Trophoblast cell (in vitro differentiated cells and primary cell): Measurements from ENCODE around the gene KLHDC8B.

Experiments
- DNase-seq, 2 donors: peaks; one replicate each; pipeline ENCODE4 v3.0.0-alpha.2; 2016
- H2AFZ ChIP-seq: 2 replicates; pipeline ENCODE4 v1.6.1; 2013; ENCODE audit warnings: low read length, moderate library complexity, mild to moderate bottlenecking; ENCODE audit not compliant: insufficient read depth, poor library complexity
- H2AK5ac ChIP-seq: 2 replicates; pipeline ENCODE4 v1.6.1; 2013; ENCODE audit warnings: mild to moderate bottlenecking, low read length
- H2BK120ac ChIP-seq: 2 replicates; pipeline ENCODE4 v1.6.1; 2013; ENCODE audit warnings: low read length, mild to moderate bottlenecking, moderate library complexity; ENCODE audit not compliant: insufficient read depth, poor library complexity
- H2BK12ac ChIP-seq: 2 replicates; pipeline ENCODE4 v1.6.1; 2013; ENCODE audit warnings: mild to moderate bottlenecking, low read length, moderate library complexity
- H2BK5ac ChIP-seq: 2 replicates; pipeline ENCODE4 v1.6.1; 2013; ENCODE audit warnings: low read length, low read depth, moderate library complexity, mild to moderate bottlenecking; ENCODE audit not compliant: poor library complexity
- H3K14ac ChIP-seq: 2 replicates; pipeline ENCODE4 v1.6.1; 2013; ENCODE audit warnings: mild to moderate bottlenecking, low read length
- H3K18ac ChIP-seq: 2 replicates; pipeline ENCODE4 v1.6.1; 2013; ENCODE audit warnings: mild to moderate bottlenecking, low read length
- H3K23ac ChIP-seq: 2 replicates; pipeline ENCODE4 v1.6.1; 2013; ENCODE audit warnings: low read length
- H3K27ac ChIP-seq: 2 replicates; pipeline ENCODE4 v1.5.1; 2013; ENCODE audit warnings: low read depth, mild to moderate bottlenecking, inconsistent platforms, low read length, moderate library complexity
- H3K27me3 ChIP-seq: 2 replicates; pipeline ENCODE4 v1.6.1; 2013; ENCODE audit warnings: inconsistent platforms, mild to moderate bottlenecking, low read length, moderate library complexity; ENCODE audit not compliant: insufficient read depth
- H3K36me3 ChIP-seq, 2 experiments: 1 replicate in 1 of 2; 2 replicates in 1 of 2; pipeline ENCODE4 v1.6.1; 2013; ENCODE audit warnings: low read length in 2 of 2, mild to moderate bottlenecking in 2 of 2, moderate library complexity in 1 of 2; ENCODE audit not compliant: insufficient read depth in 2 of 2, control insufficient read depth in 1 of 2
- H3K4ac ChIP-seq: 2 replicates; pipeline ENCODE4 v1.6.1; 2013; ENCODE audit warnings: low read depth, mild to moderate bottlenecking, low read length, moderate library complexity
- H3K4me1 ChIP-seq, 2 experiments: 1 replicate in 1 of 2; 2 replicates in 1 of 2; pipeline ENCODE4 v1.6.1; 2013; ENCODE audit warnings: low read length in 2 of 2, mild to moderate bottlenecking in 2 of 2, moderate library complexity in 1 of 2; ENCODE audit not compliant: insufficient read depth in 2 of 2, control insufficient read depth in 1 of 2
- H3K4me2 ChIP-seq: 2 replicates; pipeline ENCODE4 v1.6.1; 2013; ENCODE audit warnings: inconsistent platforms, mild to moderate bottlenecking, low read length, moderate library complexity
- H3K4me3 ChIP-seq: 2 replicates; pipeline ENCODE4 v1.5.1; 2013; ENCODE audit warnings: mild to moderate bottlenecking, low read depth, low read length, inconsistent platforms
- H3K79me1 ChIP-seq: one replicate; pipeline ENCODE4 v1.6.1; 2013; ENCODE audit warnings: low read length
- H3K79me2 ChIP-seq: 2 replicates; pipeline ENCODE4 v1.6.1; 2013; ENCODE audit warnings: low read length, mild to moderate bottlenecking; ENCODE audit not compliant: control insufficient read depth, insufficient read depth, poor library complexity
- H3K9ac ChIP-seq: 2 replicates; pipeline ENCODE4 v1.6.1; 2013; ENCODE audit warnings: mild to moderate bottlenecking, low read length
- H3K9me3 ChIP-seq: 2 replicates; pipeline ENCODE4 v1.6.1; 2013; ENCODE audit warnings: low read depth, mild to moderate bottlenecking, control low read depth, inconsistent platforms, low read length; ENCODE audit not compliant: insufficient read depth
- H4K12ac ChIP-seq: 2 replicates; pipeline ENCODE4 v1.6.1; 2013; ENCODE audit warnings: low read depth, mild to moderate bottlenecking, low read length, moderate library complexity
- H4K8ac ChIP-seq: 2 replicates; pipeline ENCODE4 v1.6.1; 2013; ENCODE audit warnings: low read depth, mild to moderate bottlenecking, low read length, moderate library complexity
- H4K91ac ChIP-seq: one replicate; pipeline ENCODE4 v1.6.1; 2013; ENCODE audit warnings: low read depth, mild to moderate bottlenecking, low read length, moderate library complexity
- WGBS: extraction: QIAGEN DNeasy Blood & Tissue Kit; methylation state at CpG from one replicate; pipeline ENCODE4 v1.1.7; 2013; ENCODE audit warnings: missing lambda C conversion rate; ENCODE audit not compliant: insufficient read length, insufficient coverage; ENCODE audit errors: extremely low coverage; 5-methylcytosine and 5-hydroxymethylcytosine counted together

KLHDC8B gene

GRCh38 chr3:49191741-49192140, 20.3 kb downstream of the KLHDC8B start:
- Histone ChIP-seq H3K23ac (no peak overlapping the region), H3K14ac (no peak overlapping the region), H3K4me2 (no peak overlapping the region), H2BK120ac (no peak overlapping the region), H3K27me3 (no peaks in the 10 kb centered on the region), H3K79me1 (no peaks in the 10 kb centered on the region), H3K4me3 (no peak overlapping the region), H2BK12ac (no peak overlapping the region), H2AFZ (no peak overlapping the region), H2BK5ac (no peak overlapping the region), H4K91ac (no peak overlapping the region), H3K18ac (no peak overlapping the region), H3K27ac (no peak overlapping the region), H3K4me1 (no peaks in the 10 kb centered on the region), H3K4ac (no peak overlapping the region), H4K8ac (no peak overlapping the region), H3K9ac (no peak overlapping the region), H3K9me3 (no peaks in the 10 kb centered on the region), H2AK5ac (no peak overlapping the region), H4K12ac (no peak overlapping the region), H3K79me2 (no peaks in the 10 kb centered on the region), H3K36me3 (no peaks in the 10 kb centered on the region)
- no CpG with 5 or more reads among the region's 1 CpG for WGBS
- DNase-seq, result no peak

DNA sequence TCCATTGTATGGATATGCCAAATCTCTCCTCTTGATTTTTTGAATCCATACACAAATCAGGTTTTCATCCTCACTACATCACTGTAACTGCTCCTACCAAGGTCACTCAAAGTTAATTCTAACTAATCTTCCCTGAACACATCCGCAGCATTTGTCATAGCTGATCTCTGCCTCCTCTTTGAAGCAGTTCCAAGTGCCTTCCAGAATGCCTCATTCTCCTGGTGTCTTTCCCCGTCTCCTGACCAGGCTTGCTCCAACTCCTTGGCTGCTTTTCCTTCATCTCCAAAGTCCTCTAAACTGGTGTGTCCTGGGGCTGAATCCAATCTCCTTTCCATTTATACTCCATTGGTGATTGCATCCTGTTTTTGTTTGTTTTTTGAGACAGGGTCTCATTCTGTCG, 26.8 kb downstream of the KLHDC8B start:
- H3K79me2 ChIP-seq, result no peaks in the 10 kb centered on the region
- H3K79me1 ChIP-seq, result no peaks in the 10 kb centered on the region
- no peaks in the 10 kb centered on the region for H3K36me3 ChIP-seq
- no CpG with 5 or more reads among the region's 3 CpGs for WGBS
- no peak overlapping the region for H4K8ac ChIP-seq
- H2BK120ac ChIP-seq, result no peak overlapping the region
- no peak overlapping the region for H2BK12ac ChIP-seq
- H2AFZ ChIP-seq, result no peak overlapping the region
- no peak overlapping the region for H4K12ac ChIP-seq
- H3K9me3 ChIP-seq, result no peaks in the 10 kb centered on the region
- H3K23ac ChIP-seq, result no peak overlapping the region
- H3K4me2 ChIP-seq, result no peak overlapping the region
- no peak for DNase-seq
- no peak overlapping the region for H4K91ac ChIP-seq
- H2AK5ac ChIP-seq, result no peak overlapping the region
- H3K4me1 ChIP-seq, result no peaks in the 10 kb centered on the region
- no peak overlapping the region for H3K4me3 ChIP-seq
- no peaks in the 10 kb centered on the region for H3K27me3 ChIP-seq
- H3K4ac ChIP-seq, result no peak overlapping the region
- H3K14ac ChIP-seq, result no peak overlapping the region
- H3K9ac ChIP-seq, result no peak overlapping the region
- no peak overlapping the region for H3K18ac ChIP-seq
- no peak overlapping the region for H3K27ac ChIP-seq
- H2BK5ac ChIP-seq, result no peak overlapping the region

GRCh38 chr3:49198611-49199230, 27.3 kb downstream of the KLHDC8B start:
- Histone ChIP-seq H3K79me2 (no peaks in the 10 kb centered on the region), H2BK12ac (no peak overlapping the region), H3K9me3 (no peaks in the 10 kb centered on the region), H3K18ac (no peak overlapping the region), H3K4ac (no peak overlapping the region), H2AFZ (no peak overlapping the region), H3K4me2 (no peak overlapping the region), H3K14ac (no peak overlapping the region), H3K9ac (no peak overlapping the region), H3K27me3 (no peaks in the 10 kb centered on the region), H4K91ac (no peak overlapping the region), H4K8ac (no peak overlapping the region), H3K79me1 (no peaks in the 10 kb centered on the region), H3K36me3 (no peaks in the 10 kb centered on the region), H2BK120ac (no peak overlapping the region), H4K12ac (no peak overlapping the region), H3K4me3 (no peak overlapping the region), H2AK5ac (no peak overlapping the region), H2BK5ac (no peak overlapping the region), H3K23ac (no peak overlapping the region), H3K4me1 (no peaks in the 10 kb centered on the region), H3K27ac (no peak overlapping the region)
- DNase-seq, result peak; percentile 78 to 83
- no CpG with 5 or more reads among the region's 24 CpGs for WGBS

DNA sequence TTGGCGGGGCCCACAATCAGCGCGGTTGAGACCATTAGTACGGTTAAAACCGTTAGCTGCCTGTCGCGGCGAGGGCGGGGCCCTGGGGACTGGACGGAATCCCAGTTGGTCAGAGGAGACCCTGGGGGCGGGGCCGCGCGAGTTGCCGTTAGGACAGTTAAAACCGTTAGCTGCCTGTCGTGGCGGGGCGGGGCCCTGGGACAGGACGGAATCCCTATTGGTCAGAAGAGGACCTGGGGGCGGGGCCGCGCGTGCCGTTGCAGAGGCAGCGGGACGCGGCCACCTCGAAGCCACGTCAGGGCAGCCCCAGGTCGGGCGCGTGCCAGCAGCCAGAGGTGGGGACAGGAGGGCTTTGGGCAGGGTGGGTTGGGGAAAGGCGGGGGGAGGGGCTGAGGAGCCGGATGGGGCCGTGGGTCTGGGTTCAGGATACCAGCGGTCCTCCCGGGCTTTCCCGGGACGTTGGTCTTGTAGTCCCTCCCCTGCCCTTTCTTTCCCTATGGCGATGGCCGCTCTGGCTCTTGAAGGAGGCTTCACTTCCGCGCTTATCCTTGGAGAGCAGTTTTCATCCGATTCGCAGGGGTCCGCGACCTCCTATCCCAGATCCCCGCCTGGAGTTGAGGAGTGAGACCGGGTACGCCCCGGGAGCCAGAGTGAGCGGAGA, 28.0 kb downstream of the KLHDC8B start:
- WGBS, result no CpG with 5 or more reads among the region's 53 CpGs
- no peaks in the 10 kb centered on the region for H3K79me1 ChIP-seq
- H4K12ac ChIP-seq, result no peak overlapping the region
- H3K27me3 ChIP-seq, result no peaks in the 10 kb centered on the region
- no peaks in the 10 kb centered on the region for H3K9me3 ChIP-seq
- no peak overlapping the region for H3K9ac ChIP-seq
- no peak overlapping the region for H2BK12ac ChIP-seq
- no peak overlapping the region for H3K27ac ChIP-seq
- H3K4me1 ChIP-seq, result no peaks in the 10 kb centered on the region
- H2BK5ac ChIP-seq, result no peak overlapping the region
- H4K8ac ChIP-seq, result no peak overlapping the region
- no peak overlapping the region for H2AK5ac ChIP-seq
- H3K18ac ChIP-seq, result no peak overlapping the region
- H2AFZ ChIP-seq, result no peak overlapping the region
- H3K36me3 ChIP-seq, result no peaks in the 10 kb centered on the region
- no peak overlapping the region for H3K23ac ChIP-seq
- H3K4ac ChIP-seq, result no peak overlapping the region
- peak; percentile 24 to 73 for DNase-seq
- H4K91ac ChIP-seq, result no peak overlapping the region
- no peak overlapping the region for H3K4me3 ChIP-seq
- H3K14ac ChIP-seq, result no peak overlapping the region
- no peaks in the 10 kb centered on the region for H3K79me2 ChIP-seq
- H3K4me2 ChIP-seq, result no peak overlapping the region
- no peak overlapping the region for H2BK120ac ChIP-seq
